Measurements from ENCODE around the gene OPA1. TPM values are rescaled to one million over a fixed set of nuclear protein-coding genes. Genes with fewer than 3 reads are reported as not detected.

OPA1 gene
- total and polyA plus RNA-seq, 2 experiments from 2014 or later = 24.9 to 89.9 TPM

DNA sequence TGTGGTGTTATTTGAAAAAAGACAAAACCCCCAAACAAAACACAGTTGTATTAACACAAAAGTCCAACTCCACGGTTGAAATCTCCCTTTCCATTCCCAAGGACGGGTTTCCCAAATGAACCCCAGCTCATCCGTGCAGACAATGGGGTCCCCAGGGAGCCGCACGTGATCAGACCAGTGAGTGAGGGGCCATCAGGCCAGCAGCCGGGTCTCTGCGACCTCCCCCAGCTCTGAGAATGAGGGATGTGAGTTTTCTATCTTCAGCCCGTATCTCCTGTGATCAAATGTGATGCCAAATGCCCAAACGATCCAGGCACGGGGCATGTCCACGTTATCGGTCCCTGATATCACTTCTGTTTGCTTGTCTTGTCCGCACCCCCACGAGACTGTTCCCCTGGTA is 138.0 kb downstream of the OPA1 start (continued):
- TF ChIP-seq NANOG (IDR thresholded peaks at IDR 0.05; ENCODE audit: borderline replicate concordance) = no peak
- no peak for TF ChIP-seq CTCF (conservative IDR thresholded peaks at IDR 0.05; ENCODE audit: low read depth in 2 of 2)
- no peak for TF ChIP-seq CREB1 (CRISPR knock-in tag; IDR thresholded peaks at IDR 0.05; ENCODE audit: low read depth)
- no peak for TF ChIP-seq EZH2phosphoT487 (IDR thresholded peaks at IDR 0.05; ENCODE audit: unreplicated experiment)
- TF ChIP-seq ZNF114 (CRISPR knock-in tag; IDR thresholded peaks at IDR 0.05) = no peak
- TF ChIP-seq ZNF331 (CRISPR knock-in tag; IDR thresholded peaks at IDR 0.05; ENCODE audit: low read depth) = no peak
- TF ChIP-seq, protein P1, sequence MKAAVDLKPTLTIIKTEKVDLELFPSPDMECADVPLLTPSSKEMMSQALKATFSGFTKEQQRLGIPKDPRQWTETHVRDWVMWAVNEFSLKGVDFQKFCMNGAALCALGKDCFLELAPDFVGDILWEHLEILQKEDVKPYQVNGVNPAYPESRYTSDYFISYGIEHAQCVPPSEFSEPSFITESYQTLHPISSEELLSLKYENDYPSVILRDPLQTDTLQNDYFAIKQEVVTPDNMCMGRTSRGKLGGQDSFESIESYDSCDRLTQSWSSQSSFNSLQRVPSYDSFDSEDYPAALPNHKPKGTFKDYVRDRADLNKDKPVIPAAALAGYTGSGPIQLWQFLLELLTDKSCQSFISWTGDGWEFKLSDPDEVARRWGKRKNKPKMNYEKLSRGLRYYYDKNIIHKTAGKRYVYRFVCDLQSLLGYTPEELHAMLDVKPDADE (IDR thresholded peaks at IDR 0.05) = no peak

- H3K4me1 Mint-ChIP-seq = peaks cover 30% of the 10 kb centered on the region
- Histone ChIP-seq H3K4me2 (no peak overlapping the region), H3K9me2 (ENCODE audit: insufficient read depth) (no peaks in the 10 kb centered on the region), H3K27ac (ENCODE audit: low read depth) (no peak overlapping the region), H3K4me1 (ENCODE audit: insufficient read depth) (peaks cover 21% of the 10 kb centered on the region), H3K79me2 (replicated peaks; ENCODE audit: insufficient read depth) (no peaks in the 10 kb centered on the region), H2AFZ (peak overlapping the region; percentile 88), H3F3A (replicated peaks; ENCODE audit: low read depth) (no peaks in the 10 kb centered on the region), H3K27me3 (ENCODE audit: insufficient read depth) (no peaks in the 10 kb centered on the region), H3K4me3 (no peak overlapping the region), H3K36me3 (ENCODE audit: insufficient read depth) (no peaks in the 10 kb centered on the region), H4K20me1 (replicated peaks; ENCODE audit: insufficient read depth) (no peaks in the 10 kb centered on the region)
- H3K4me3 Mint-ChIP-seq = no peak overlapping the region
- no peaks in the 10 kb centered on the region for H3K9me3 Mint-ChIP-seq
- H3K27ac Mint-ChIP-seq = no peak overlapping the region
- H3K36me3 Mint-ChIP-seq (ENCODE audit: low read depth) = no peaks in the 10 kb centered on the region
- DNase-seq (ENCODE audit: low spot score) = peak; percentile 8
- peaks cover 17% of the 10 kb centered on the region for H3K27me3 Mint-ChIP-seq (ENCODE audit: insufficient read depth, low read depth, poor library complexity)
- ATAC-seq = peak; percentile 50
- 0 out of 2 replicates have a peak, but pooled peaks have one; percentile 23 for TF ChIP-seq ZNF462 (CRISPR knock-in tag; IDR thresholded peaks at IDR 0.05)
- no peak for TF ChIP-seq POLR2AphosphoS5 (IDR thresholded peaks at IDR 0.05; ENCODE audit: low read depth)
- no peak for TF ChIP-seq EZH2phosphoT487 (IDR thresholded peaks at IDR 0.05; ENCODE audit: unreplicated experiment)
These were observed 138.6 kb downstream of the OPA1 start for GRCh38 chr3:193731656-193732055.

Measured in GM23338 (cell line).